HepG2 (cell line): ENCODE measurements around the gene HECTD4. TPM values are rescaled to one million over a fixed set of nuclear protein-coding genes. Genes with fewer than 3 reads are reported as not detected.

ENCODE experiments used
- ARNTL ChIP-seq: sonication (generic); formaldehyde crosslinking; IDR thresholded peaks from 2 replicates; pipeline ENCODE4 v1.4.0; 2020; ENCODE audit warnings: mild to moderate bottlenecking, missing genetic modification reagents
- HNRNPK ChIP-seq: fragments of 200-400 bp; formaldehyde crosslinking; IDR thresholded peaks from 2 replicates; pipeline ENCODE4 v1.6.1; 2018; ENCODE audit warnings: low read length, low read depth, moderate library complexity, mild to moderate bottlenecking; ENCODE audit not compliant: poor library complexity, severe bottlenecking
- KDM2A ChIP-seq: sonication (generic); formaldehyde crosslinking; IDR thresholded peaks from 2 replicates; pipeline ENCODE4 v1.4.0; 2020; ENCODE audit warnings: low read depth, missing genetic modification reagents, borderline replicate concordance
- KMT2B ChIP-seq: IDR thresholded peaks from 2 replicates; pipeline ENCODE4 v1.6.1; 2016; ENCODE audit warnings: missing genetic modification reagents, missing compliant biosample characterization
- SAP130 ChIP-seq: IDR thresholded peaks from 2 replicates; pipeline ENCODE4 v1.6.1; 2016; ENCODE audit warnings: low read depth
- SOX13 ChIP-seq, 3 experiments: fragments of 450-650 bp in 1 of 3; sonication (generic) in 1 of 3; formaldehyde crosslinking in 1 of 3; IDR thresholded peaks in 2 of 3; conservative IDR thresholded peaks in 1 of 3; 2 replicates each; pipeline versions ENCODE4 v1.5.0 to v1.6.1; 2016 to 2020; ENCODE audit warnings: antibody characterized with exemption in 1 of 3, mild to moderate bottlenecking in 1 of 3, missing compliant biosample characterization in 1 of 3, missing genetic modification reagents in 1 of 3, moderate library complexity in 1 of 3
- TCF12 ChIP-seq, 2 experiments: fragments of 450-650 bp in 1 of 2; sonication (generic) in 1 of 2; formaldehyde crosslinking in 1 of 2; IDR thresholded peaks; 2 replicates each; pipeline versions ENCODE4 v1.6.1 to v1.8.0; 2017 to 2022; ENCODE audit warnings: antibody characterized with exemption in 1 of 2, mild to moderate bottlenecking in 1 of 2, missing genetic modification reagents in 1 of 2, moderate library complexity in 1 of 2
- TMF1 ChIP-seq: sonication (generic); formaldehyde crosslinking; IDR thresholded peaks from 2 replicates; pipeline ENCODE4 v1.8.1; 2022; ENCODE audit warnings: low read depth, missing genetic modification reagents
- TOPORS ChIP-seq: sonication (generic); formaldehyde crosslinking; IDR thresholded peaks from 2 replicates; pipeline ENCODE4 v1.8.0; 2023; ENCODE audit warnings: mild to moderate bottlenecking, missing genetic modification reagents
- ZFP36 ChIP-seq: fragments of 150-350 bp; IDR thresholded peaks from 2 replicates; pipeline ENCODE4 v1.6.1; 2018; ENCODE audit warnings: borderline replicate concordance, low read length, low read depth; ENCODE audit not compliant: partially characterized antibody
- ZFP82 ChIP-seq: sonication (generic); formaldehyde crosslinking; IDR thresholded peaks from 2 replicates; pipeline ENCODE4 v1.5.1; 2020; ENCODE audit warnings: mild to moderate bottlenecking, missing genetic modification reagents, borderline replicate concordance
- ZNF3 ChIP-seq: IDR thresholded peaks from 2 replicates; pipeline ENCODE4 v1.7.0; 2017; ENCODE audit warnings: inconsistent platforms
- ZNF33B ChIP-seq: sonication (generic); formaldehyde crosslinking; IDR thresholded peaks from 2 replicates; pipeline ENCODE4 v1.5.1; 2020; ENCODE audit warnings: mild to moderate bottlenecking, missing genetic modification reagents
- ZNF777 ChIP-seq: sonication (generic); formaldehyde crosslinking; IDR thresholded peaks from 2 replicates; pipeline ENCODE4 v1.4.0; 2020; ENCODE audit warnings: missing genetic modification reagents
- ZSCAN9 ChIP-seq: IDR thresholded peaks from 2 replicates; pipeline ENCODE4 v1.6.1; 2016; ENCODE audit warnings: borderline replicate concordance
- polyA plus RNA-seq, 8 experiments: library from polyadenylated mRNA; depleted of rRNA in 3 of 8; stranded (reverse) in 7 of 8; unstranded in 1 of 8; fragments of >200 nt; fragmentation: Illumina TruSeq in 4 of 8; extraction: Trizol in 4 of 8; gene quantifications; 2 replicates each; pipeline versions ENCODE4 v1.2.1 to v1.2.3, GENCODE V29; 2011 to 2016; ENCODE audit warnings: low read depth in 4 of 8, missing spikeins in 1 of 8, mixed read lengths in 1 of 8; ENCODE audit not compliant: insufficient read depth in 1 of 8
- total RNA-seq, 5 experiments: library from RNA; depleted of rRNA; stranded (reverse); fragments of >200 nt; fragmentation: Illumina TruSeq; extraction: Trizol; gene quantifications; 2 replicates each; pipeline ENCODE4 v1.2.3, GENCODE V29; 2016; ENCODE audit warnings: low read depth in 1 of 5
- TF ChIP-seq, protein P1 (sequence below): sonication (generic); formaldehyde crosslinking; IDR thresholded peaks from 2 replicates; pipeline ENCODE4 v1.4.0; 2020; ENCODE audit warnings: missing genetic modification reagents
- TF ChIP-seq, protein P2 (sequence below): sonication (generic); formaldehyde crosslinking; IDR thresholded peaks from 2 replicates; pipeline ENCODE4 v1.8.0; 2022; ENCODE audit warnings: missing genetic modification reagents, mild to moderate bottlenecking, borderline replicate concordance
- TF ChIP-seq, protein P3 (sequence below): sonication (generic); formaldehyde crosslinking; IDR thresholded peaks from 2 replicates; pipeline ENCODE4 v1.4.0; 2020; ENCODE audit warnings: mild to moderate bottlenecking, missing genetic modification reagents, borderline replicate concordance
- TF ChIP-seq, protein P4 (sequence below): sonication (generic); formaldehyde crosslinking; IDR thresholded peaks from 2 replicates; pipeline ENCODE4 v1.8.1; 2023; ENCODE audit warnings: mild to moderate bottlenecking, missing genetic modification reagents
- TF ChIP-seq, protein P5 (sequence below): IDR thresholded peaks from 2 replicates; pipeline ENCODE4 v1.6.1; 2018; ENCODE audit warnings: missing genetic modification reagents

The HECTD4 gene
- total and polyA plus RNA-seq, 2 of the 13 experiments (the other 11 are each of a cell fraction or from before 2014, with no cell fraction given), result 9.0 to 11.4 TPM

DNA sequence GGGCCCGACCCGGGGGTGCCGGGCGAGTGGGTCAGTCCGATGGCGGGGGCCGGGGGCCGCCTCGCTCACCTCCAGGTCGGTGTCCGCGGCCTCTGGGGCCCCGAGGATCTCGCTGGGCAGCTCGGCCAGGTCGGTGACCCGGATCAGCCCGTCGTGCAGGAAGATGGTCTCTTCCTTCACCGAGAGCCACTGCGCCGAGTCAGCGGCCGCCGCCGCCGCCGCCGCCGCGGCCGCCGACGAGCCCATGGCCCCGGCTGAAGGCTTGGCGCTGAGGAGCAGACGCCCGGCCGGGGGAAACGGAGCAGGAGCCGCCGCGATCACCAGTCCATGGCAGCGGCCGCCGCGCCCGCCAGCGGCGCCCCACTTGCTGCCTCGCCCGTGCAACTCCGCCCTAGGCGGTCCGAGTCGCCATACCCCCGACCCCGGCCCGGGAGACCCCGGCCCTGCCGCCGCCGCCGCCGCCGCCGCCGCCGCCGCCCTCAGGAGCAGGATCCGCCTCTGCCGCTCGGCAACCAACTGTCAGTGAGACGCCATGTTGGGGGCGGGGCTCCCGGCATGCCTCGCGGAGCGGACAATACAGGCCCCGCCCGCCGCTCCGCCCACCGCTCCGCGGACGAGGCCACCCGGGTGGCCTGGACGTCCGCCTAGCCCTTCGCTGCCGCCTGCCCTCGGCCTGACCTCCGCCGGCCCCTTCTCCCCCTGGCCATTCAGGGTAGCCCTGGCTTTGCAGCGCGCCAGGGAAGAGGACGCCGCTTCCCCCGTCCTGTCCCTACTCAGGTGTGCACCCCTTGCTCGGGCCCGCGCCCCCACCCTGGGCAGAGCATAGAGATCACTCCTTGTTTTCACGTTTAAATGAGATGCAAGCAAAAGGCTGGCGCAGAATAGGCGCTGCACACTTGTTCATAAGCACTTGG, at the start of gene HECTD4 (continued):
- TF ChIP-seq, protein P1, sequence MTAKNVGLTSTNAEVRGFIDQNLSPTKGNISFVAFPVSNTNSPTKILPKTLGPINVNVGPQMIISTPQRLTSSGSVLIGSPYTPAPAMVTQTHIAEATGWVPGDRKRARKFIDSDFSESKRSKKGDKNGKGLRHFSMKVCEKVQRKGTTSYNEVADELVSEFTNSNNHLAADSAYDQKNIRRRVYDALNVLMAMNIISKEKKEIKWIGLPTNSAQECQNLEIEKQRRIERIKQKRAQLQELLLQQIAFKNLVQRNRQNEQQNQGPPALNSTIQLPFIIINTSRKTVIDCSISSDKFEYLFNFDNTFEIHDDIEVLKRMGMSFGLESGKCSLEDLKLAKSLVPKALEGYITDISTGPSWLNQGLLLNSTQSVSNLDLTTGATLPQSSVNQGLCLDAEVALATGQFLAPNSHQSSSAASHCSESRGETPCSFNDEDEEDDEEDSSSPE (CRISPR knock-in tag), result peak; percentile 44; the same call in 1 of the 2 replicates
- TF ChIP-seq KDM2A (peak; percentile 79), HNRNPK (no peak), ZNF3 (CRISPR knock-in tag) (no peak), SAP130 (CRISPR knock-in tag) (peak; percentile 86), TCF12 (IDR thresholded peaks at IDR 0.05) (no peak), TCF12 (CRISPR knock-in tag; IDR thresholded peaks at IDR 0.05) (peak; percentile 36; the same call in 1 of the 2 replicates), TMF1 (no peak), TOPORS (CRISPR knock-in tag) (no peak), ZFP82 (no peak), ZFP36 (no peak), ZNF33B (peak; percentile 21; the same call in 1 of the 2 replicates), SOX13 (IDR thresholded peaks at IDR 0.05) (no peak), SOX13 (CRISPR knock-in tag; conservative IDR thresholded peaks at IDR 0.05 in 1 of 2, IDR thresholded peaks at IDR 0.05 in 1 of 2) (peak in 1 of 2 experiments; percentile 62; a peak in 2 of 4 replicates), KMT2B (CRISPR knock-in tag) (peak; percentile 84), ARNTL (CRISPR knock-in tag) (peak; percentile 34; the same call in 1 of the 2 replicates), ZNF777 (CRISPR knock-in tag) (no peak), ZSCAN9 (CRISPR knock-in tag) (no peak)
- TF ChIP-seq, protein P2, sequence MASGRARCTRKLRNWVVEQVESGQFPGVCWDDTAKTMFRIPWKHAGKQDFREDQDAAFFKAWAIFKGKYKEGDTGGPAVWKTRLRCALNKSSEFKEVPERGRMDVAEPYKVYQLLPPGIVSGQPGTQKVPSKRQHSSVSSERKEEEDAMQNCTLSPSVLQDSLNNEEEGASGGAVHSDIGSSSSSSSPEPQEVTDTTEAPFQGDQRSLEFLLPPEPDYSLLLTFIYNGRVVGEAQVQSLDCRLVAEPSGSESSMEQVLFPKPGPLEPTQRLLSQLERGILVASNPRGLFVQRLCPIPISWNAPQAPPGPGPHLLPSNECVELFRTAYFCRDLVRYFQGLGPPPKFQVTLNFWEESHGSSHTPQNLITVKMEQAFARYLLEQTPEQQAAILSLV (CRISPR knock-in tag), result no peak
- TF ChIP-seq, protein P3, sequence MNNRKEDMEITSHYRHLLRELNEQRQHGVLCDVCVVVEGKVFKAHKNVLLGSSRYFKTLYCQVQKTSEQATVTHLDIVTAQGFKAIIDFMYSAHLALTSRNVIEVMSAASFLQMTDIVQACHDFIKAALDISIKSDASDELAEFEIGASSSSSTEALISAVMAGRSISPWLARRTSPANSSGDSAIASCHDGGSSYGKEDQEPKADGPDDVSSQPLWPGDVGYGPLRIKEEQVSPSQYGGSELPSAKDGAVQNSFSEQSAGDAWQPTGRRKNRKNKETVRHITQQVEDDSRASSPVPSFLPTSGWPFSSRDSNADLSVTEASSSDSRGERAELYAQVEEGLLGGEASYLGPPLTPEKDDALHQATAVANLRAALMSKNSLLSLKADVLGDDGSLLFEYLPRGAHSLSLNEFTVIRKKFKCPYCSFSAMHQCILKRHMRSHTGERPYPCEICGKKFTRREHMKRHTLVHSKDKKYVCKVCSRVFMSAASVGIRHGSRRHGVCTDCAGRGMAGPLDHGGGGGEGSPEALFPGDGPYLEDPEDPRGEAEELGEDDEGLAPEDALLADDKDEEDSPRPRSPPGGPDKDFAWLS (CRISPR knock-in tag), result no peak
- TF ChIP-seq, protein P4, sequence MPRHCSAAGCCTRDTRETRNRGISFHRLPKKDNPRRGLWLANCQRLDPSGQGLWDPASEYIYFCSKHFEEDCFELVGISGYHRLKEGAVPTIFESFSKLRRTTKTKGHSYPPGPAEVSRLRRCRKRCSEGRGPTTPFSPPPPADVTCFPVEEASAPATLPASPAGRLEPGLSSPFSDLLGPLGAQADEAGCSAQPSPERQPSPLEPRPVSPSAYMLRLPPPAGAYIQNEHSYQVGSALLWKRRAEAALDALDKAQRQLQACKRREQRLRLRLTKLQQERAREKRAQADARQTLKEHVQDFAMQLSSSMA, result no peak
- TF ChIP-seq, protein P5, sequence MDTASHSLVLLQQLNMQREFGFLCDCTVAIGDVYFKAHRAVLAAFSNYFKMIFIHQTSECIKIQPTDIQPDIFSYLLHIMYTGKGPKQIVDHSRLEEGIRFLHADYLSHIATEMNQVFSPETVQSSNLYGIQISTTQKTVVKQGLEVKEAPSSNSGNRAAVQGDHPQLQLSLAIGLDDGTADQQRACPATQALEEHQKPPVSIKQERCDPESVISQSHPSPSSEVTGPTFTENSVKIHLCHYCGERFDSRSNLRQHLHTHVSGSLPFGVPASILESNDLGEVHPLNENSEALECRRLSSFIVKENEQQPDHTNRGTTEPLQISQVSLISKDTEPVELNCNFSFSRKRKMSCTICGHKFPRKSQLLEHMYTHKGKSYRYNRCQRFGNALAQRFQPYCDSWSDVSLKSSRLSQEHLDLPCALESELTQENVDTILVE, result no peak; the same call in 1 of the 2 replicates
